Measurements from ENCODE around the gene TRABD2A. TPM values are rescaled to one million over a fixed set of nuclear protein-coding genes. Genes with fewer than 3 reads are reported as not detected.

Gene TRABD2A
- total and polyA plus RNA-seq, 9 donors: 12.2 to 71.0 (median 33.3) TPM

GRCh38 chr2:84901593-84902120, 20.8 kb upstream of the TRABD2A start:
- no peak for TF ChIP-seq EP300 (IDR thresholded peaks at IDR 0.05)
- no peak for TF ChIP-seq CTCF (IDR thresholded peaks at IDR 0.05)
- TF ChIP-seq POLR2A (IDR thresholded peaks at IDR 0.05): no peak
- intact Hi-C loops (cut with DNase I): no loop called here
- no peaks in the 10 kb centered on the region for H3K9me3 ChIP-seq
- no peaks in the 10 kb centered on the region for H3K27me3 ChIP-seq
- H3K36me3 ChIP-seq: no peaks in the 10 kb centered on the region
- H3K4me1 ChIP-seq (ENCODE audit: insufficient read depth): peaks cover 9% of the 10 kb centered on the region
- H3K4me3 ChIP-seq: no peak overlapping the region
- H3K27ac ChIP-seq: no peak overlapping the region
- DNase-seq: no peak
- 54 to 68% (median 58%) methylated on average over 2 of the region's 2 CpGs for WGBS, 3 donors

GRCh38 chr2:84900971-84901370, 20.1 kb upstream of the TRABD2A start:
- Histone ChIP-seq H3K27me3 (no peaks in the 10 kb centered on the region), H3K27ac (no peak overlapping the region), H3K4me3 (no peak overlapping the region), H3K36me3 (no peaks in the 10 kb centered on the region), H3K9me3 (no peaks in the 10 kb centered on the region), H3K4me1 (ENCODE audit: insufficient read depth) (peaks cover 11% of the 10 kb centered on the region)
- no peak for TF ChIP-seq CTCF (IDR thresholded peaks at IDR 0.05)
- 89 to 90% (median 90%) methylated on average over 1 of the region's 1 CpG for WGBS, 3 donors
- intact Hi-C loops (cut with DNase I): no loop called here
- DNase-seq: no peak

- H3K36me3 ChIP-seq: no peaks in the 10 kb centered on the region
- DNase-seq: no peak
- H3K4me3 ChIP-seq: no peak overlapping the region
- no peak for TF ChIP-seq POLR2A (IDR thresholded peaks at IDR 0.05)
- no peak for TF ChIP-seq CTCF (IDR thresholded peaks at IDR 0.05)
- no peak for TF ChIP-seq EP300 (IDR thresholded peaks at IDR 0.05)
- WGBS, 3 donors: 54 to 73% (median 66%) methylated on average over 8 of the region's 8 CpGs
- peaks cover 19% of the 10 kb centered on the region for H3K4me1 ChIP-seq (ENCODE audit: insufficient read depth)
- H3K27me3 ChIP-seq: no peaks in the 10 kb centered on the region
- no peaks in the 10 kb centered on the region for H3K9me3 ChIP-seq
- H3K27ac ChIP-seq: peak overlapping the region; percentile 34 to 65
- intact Hi-C loops (cut with DNase I): no loop called here
Observed at GRCh38 chr2:84899304-84900204, 18.7 kb upstream of the TRABD2A start.

GRCh38 chr2:84897773-84898172, 16.9 kb upstream of the TRABD2A start:
- peaks cover 15% of the 10 kb centered on the region for H3K4me1 ChIP-seq (ENCODE audit: insufficient read depth)
- no peaks in the 10 kb centered on the region for H3K36me3 ChIP-seq
- intact Hi-C loops (cut with DNase I): no loop called here
- no peak for TF ChIP-seq EP300 (IDR thresholded peaks at IDR 0.05)
- 51 to 56% (median 52%) methylated on average over 1 of the region's 1 CpG for WGBS, 3 donors
- H3K27me3 ChIP-seq: no peaks in the 10 kb centered on the region
- DNase-seq: no peak
- no peaks in the 10 kb centered on the region for H3K9me3 ChIP-seq
- H3K4me3 ChIP-seq: no peak overlapping the region
- peak overlapping the region in 1 of 2 donors; percentile 65 for H3K27ac ChIP-seq

- Histone ChIP-seq H3K36me3 (no peaks in the 10 kb centered on the region), H3K9me3 (no peaks in the 10 kb centered on the region), H3K4me1 (ENCODE audit: insufficient read depth) (peaks cover 15% of the 10 kb centered on the region), H3K27me3 (no peaks in the 10 kb centered on the region), H3K4me3 (no peak overlapping the region), H3K27ac (no peak overlapping the region)
- no peak for DNase-seq
- TF ChIP-seq POLR2A (IDR thresholded peaks at IDR 0.05): no peak
- TF ChIP-seq EP300 (IDR thresholded peaks at IDR 0.05): no peak
- TF ChIP-seq CTCF (IDR thresholded peaks at IDR 0.05): no peak
- intact Hi-C loops (cut with DNase I): no loop called here
- WGBS, 3 donors: 19 to 27% (median 19%) methylated on average over 2 of the region's 2 CpGs
Observed at GRCh38 chr2:84896567-84896966, 15.7 kb upstream of the TRABD2A start.
